HG03520 (cell line): ENCODE measurements around the gene MAP2K1.
"Not testable (repeated sequence)": the region's sequence is repeated elsewhere in the genome, so short reads cannot be mapped to it uniquely, and the experiment has no call there.

Experiments
- ATAC-seq: cut with Tn5 transposase; IDR thresholded peaks from one replicate; pipeline ENCODE4 v1.9.1; 2021; ENCODE audit warnings: mild to moderate bottlenecking, moderate library complexity; ENCODE audit not compliant: unreplicated experiment

The MAP2K1 gene

GRCh38 chr15:66423149-66423548 is 36.4 kb downstream of the MAP2K1 start:
- ATAC-seq: no peak

- ATAC-seq: no peak
Measured at GRCh38 chr15:66424963-66425612, 38.4 kb downstream of the MAP2K1 start.

- no peak for ATAC-seq
Measured at GRCh38 chr15:66425837-66426236, 39.1 kb downstream of the MAP2K1 start.

- no peak for ATAC-seq
Measured at GRCh38 chr15:66429117-66429516, 42.4 kb downstream of the MAP2K1 start.

GRCh38 chr15:66429546-66429945 is 42.8 kb downstream of the MAP2K1 start:
- ATAC-seq: no peak

GRCh38 chr15:66430627-66431255 is 44.0 kb downstream of the MAP2K1 start:
- no peak for ATAC-seq

- ATAC-seq: no peak
Measured at GRCh38 chr15:66433726-66434125, 47.0 kb downstream of the MAP2K1 start.

GRCh38 chr15:66440501-66440900 is 53.8 kb downstream of the MAP2K1 start:
- ATAC-seq: no peak

- ATAC-seq: no peak
Measured at GRCh38 chr15:66452420-66452819, 65.7 kb downstream of the MAP2K1 start.

GRCh38 chr15:66452971-66453580 is 66.4 kb downstream of the MAP2K1 start:
- ATAC-seq: no peak

- ATAC-seq: no peak
Measured at GRCh38 chr15:66454143-66454542, 67.4 kb downstream of the MAP2K1 start.

GRCh38 chr15:66456211-66456610 is 69.5 kb downstream of the MAP2K1 start:
- no peak for ATAC-seq

GRCh38 chr15:66459818-66460615 is 73.3 kb downstream of the MAP2K1 start:
- no peak for ATAC-seq

- not testable (repeated sequence) for ATAC-seq
Measured at GRCh38 chr15:66461294-66461693, 74.6 kb downstream of the MAP2K1 start.

GRCh38 chr15:66461917-66462316 is 75.2 kb downstream of the MAP2K1 start:
- ATAC-seq: no peak

- ATAC-seq: no peak
Measured at GRCh38 chr15:66462627-66463026, 75.9 kb downstream of the MAP2K1 start.

GRCh38 chr15:66465294-66465693 is 78.6 kb downstream of the MAP2K1 start:
- not testable (repeated sequence) for ATAC-seq

- not testable (repeated sequence) for ATAC-seq
Measured at GRCh38 chr15:66467162-66468040, 80.7 kb downstream of the MAP2K1 start.

GRCh38 chr15:66470825-66471224 is 84.1 kb downstream of the MAP2K1 start:
- not testable (repeated sequence) for ATAC-seq

GRCh38 chr15:66472176-66472999 is 85.7 kb downstream of the MAP2K1 start:
- ATAC-seq: no peak
